NCI-H748 treated with DMSO at 0.1 percent for 48 hours (cell line): ENCODE results near the gene ELK1.
"Not testable (repeated sequence)": the region's sequence is repeated elsewhere in the genome, so short reads cannot be mapped to it uniquely, and the experiment has no call there.

Experiments
- DNase-seq: peaks from one replicate; lab custom pipeline; 2025; lab: John Stamatoyannopoulos, UW

ELK1 gene

DNA sequence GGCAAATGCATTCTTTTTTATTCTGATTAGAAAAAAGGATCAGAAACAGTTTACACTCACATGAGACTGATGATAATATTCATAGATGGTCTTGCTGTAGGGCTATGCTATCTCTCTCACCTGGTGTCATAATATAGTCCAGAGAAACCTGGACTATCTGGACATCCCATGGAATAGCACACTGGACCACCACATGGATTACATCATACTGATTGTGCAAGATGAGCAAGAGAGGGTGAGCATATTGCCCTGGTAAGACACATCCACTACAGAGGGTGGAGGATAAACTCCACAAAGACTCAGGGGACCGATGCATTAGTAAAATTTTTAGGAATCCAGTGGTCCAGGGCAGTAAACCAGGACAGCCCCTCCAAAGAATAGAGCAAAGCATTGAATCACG, 38.9 kb downstream of the ELK1 start:
- no peak for DNase-seq

GRCh38 chrX:47610511-47610910, 39.9 kb downstream of the ELK1 start:
- DNase-seq = no peak

DNA sequence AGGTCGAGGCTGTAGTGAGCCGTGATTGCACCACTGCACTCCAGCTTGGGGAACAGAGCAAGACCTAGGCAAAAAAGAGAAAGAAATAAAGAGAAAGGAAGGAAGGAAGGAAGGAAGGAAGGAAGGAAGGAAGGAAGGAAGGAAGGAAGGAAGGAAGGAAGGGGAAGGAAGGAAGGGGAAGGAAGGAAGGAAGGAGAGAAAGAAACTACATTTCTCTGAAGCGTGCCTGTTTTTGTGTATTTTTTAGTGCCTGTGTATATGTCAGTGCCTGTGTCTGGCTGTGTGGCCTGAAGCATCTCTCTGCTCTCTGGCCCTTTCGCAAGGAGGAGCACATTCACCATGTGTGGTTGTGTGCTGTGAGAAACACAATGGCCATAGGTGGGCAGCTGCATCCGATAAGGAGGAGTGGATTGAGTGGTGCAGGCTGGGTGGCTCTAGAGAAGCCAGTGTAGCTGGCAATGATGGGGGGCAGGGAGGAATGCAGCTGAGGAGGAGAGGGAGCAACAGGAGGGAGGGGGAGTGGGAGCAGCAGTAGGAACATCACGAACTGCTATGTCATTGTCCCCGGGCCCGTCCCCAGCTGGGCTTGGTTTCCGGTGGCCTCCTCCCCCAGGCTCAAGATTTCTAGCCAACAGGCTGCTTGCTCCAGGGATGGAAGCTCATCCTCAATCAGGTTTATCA, 42.1 kb downstream of the ELK1 start:
- no peak for DNase-seq

DNA sequence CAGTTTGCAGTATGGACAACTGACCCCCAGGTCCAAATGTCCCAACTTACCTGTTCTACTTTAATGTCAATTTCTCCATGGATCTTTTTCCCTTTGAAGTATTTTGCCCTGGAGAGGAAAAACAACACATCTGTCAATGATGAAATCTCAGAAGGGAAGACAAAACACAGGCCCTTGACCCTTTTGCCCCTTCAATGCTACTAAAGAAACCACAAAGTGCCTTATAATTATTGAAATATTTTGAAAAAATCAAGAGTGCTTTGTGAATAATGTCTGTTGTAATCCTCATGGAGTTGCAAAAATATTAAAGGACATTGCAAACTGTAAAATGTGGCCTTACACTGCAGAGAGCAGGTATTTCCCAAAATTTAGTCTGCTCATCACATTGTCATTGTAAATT, 43.3 kb downstream of the ELK1 start:
- no peak for DNase-seq

- no peak for DNase-seq
Measured at GRCh38 chrX:47605024-47605423, 45.3 kb downstream of the ELK1 start.

DNA sequence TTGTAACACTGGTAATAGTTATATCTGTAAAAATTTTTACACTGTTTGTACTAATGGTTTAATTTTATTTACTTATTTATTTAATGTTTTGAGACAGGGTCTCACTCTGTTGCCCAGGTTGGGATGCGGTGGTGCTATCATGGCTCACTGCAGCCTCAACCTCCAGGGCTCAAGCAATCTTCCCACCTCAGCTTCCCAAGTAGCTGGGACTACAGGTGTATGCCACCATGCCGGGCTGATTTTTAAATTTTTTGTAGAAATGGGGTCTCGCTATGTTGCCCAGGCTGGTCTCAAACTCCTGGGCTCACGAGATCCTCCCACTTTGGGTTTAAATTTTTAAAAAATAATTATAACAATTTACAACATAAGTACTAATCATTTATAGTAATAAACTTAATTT, 47.2 kb downstream of the ELK1 start:
- not testable (repeated sequence) for DNase-seq

DNA sequence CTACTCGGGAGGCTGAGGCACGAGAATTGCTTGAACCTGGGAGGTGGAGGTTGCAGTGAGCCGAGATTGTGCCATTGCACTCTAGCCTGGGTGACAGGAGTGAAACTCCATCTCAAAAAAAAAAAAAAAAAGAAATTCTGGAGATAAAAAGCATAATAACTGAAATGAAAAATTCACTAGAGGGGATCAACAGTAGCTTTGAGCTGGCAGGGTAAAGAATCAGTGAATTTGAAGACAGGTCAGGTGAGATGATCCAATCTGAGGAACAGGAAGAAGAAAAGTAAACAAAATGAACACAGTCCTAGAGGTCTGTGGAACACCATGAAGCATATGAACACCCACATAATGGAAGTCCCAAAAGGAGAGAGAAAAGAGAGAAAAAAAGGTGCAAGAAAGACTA, 53.1 kb downstream of the ELK1 start:
- DNase-seq = no peak

DNA sequence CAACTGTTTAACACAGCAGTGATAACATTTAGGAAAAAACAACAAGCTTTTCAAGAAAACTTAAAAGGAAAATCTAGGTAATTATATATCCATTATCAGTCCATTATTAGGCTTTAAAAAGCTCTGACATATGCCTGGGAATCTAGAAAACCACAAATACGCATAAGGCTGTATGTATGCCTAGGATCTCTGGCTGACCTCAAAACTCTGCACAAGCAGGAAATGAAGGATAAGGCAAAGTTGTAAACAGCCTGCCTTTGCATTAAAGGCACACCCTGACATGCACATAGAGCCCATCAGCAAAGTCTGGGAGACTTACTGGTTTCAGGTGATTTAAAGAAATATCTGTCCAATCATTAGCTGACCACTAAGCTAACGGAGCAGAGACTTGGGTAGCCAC, 54.1 kb downstream of the ELK1 start:
- no peak for DNase-seq

GRCh38 chrX:47595716-47596251, 54.6 kb downstream of the ELK1 start:
- DNase-seq = no peak

DNA sequence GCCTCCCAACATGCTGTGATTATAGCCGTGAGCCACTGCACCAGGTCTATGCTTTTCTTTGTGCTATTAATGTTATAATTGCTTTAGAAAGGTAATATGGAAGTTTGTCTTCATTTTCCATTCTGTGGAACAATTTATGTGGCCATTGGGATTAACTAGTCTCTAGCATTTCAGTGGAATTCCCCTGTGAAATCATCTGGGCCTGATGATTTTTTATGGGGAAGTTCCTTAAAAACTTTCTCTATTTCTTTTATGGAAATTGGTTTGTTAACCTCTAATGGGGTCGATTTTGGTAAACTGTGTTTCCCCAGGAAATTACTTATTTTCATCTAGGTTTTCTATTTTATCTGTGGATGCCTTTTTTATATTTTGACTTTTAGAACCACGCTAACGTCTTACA, 56.8 kb downstream of the ELK1 start:
- DNase-seq = no peak

- no peak for DNase-seq
Measured at GRCh38 chrX:47590984-47591383, 59.4 kb downstream of the ELK1 start.

GRCh38 chrX:47587906-47588735, 62.2 kb downstream of the ELK1 start:
- DNase-seq = no peak

- DNase-seq = no peak
Measured at GRCh38 chrX:47587091-47587891, 63.1 kb downstream of the ELK1 start.

DNA sequence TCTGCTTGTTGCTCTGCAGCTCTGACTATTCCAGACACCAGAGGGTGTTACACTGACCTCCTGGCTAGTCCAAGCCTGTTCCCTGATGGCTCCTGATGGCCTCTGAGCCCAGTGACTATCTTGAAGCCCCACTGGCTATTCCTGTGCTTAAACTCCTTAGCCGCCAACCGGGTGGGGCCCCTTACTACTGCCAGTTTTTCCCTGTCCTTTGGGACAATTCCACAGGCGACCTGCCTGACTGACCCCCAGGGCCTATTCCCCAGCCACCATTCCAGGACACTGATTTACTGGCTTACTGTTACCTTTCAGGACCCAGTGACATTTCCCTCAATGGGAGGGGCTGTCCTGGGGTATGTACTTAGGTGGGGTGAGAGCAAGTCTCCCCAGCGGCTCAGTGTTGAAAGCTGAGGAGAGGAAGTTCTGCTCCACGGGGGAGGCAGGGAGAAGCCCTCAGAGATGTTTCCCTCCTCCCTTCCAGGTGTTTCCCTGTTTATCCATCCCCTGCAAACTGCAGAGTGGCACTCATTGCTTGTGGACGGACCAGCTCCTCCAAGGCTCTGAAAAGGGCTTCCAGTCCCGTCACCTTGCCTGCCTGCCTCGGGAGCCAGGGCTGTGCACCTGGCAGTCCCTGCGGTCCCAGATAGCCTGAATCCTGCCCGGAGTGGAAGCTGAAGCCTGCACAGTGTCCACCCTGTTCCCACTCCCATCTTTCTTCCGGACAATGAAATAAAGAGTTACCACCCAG, 64.1 kb downstream of the ELK1 start:
- no peak for DNase-seq
